HG03439 (cell line): ENCODE results near the gene CDC42BPG.

Experiments
- ATAC-seq: cut with Tn5 transposase; IDR thresholded peaks from one replicate; pipeline ENCODE4 v1.9.1; 2021; ENCODE audit warnings: mild to moderate bottlenecking, moderate library complexity; ENCODE audit not compliant: unreplicated experiment

CDC42BPG gene

DNA sequence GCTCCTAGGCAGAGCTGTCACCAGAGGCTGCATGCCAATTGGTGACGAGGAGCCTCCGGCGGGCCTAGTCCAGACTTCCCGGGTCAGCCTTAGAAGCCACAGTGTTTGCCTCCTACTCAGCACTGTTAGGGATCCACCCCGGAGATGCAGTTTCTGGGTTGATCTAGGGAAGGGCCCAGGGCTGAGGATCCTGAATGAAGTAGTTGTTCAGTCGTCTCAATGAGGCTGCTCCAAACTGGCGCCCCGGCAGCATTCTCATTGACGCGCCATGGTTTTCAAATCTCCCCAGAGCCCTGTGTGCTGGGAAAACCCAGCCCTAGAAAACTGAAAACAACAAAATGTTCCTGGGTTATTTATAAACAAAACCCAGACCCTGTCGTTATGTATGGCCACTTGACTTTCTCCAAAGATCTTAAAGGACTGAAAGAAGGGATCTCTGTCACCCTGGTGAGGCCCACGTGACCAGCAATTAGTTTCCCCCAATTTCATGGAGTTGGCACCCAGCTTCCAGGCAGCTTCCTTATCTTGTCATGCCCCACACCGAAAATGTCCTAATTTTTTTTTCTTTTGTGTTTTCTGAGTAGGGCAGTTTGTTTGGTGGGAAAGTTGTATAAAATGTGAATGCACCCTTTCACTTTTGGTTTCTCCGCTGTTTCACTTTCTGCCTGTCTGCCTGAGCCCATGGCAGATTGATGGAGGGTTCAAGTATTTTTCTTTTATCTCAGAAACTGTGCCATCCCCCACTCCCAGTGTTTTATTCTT, 36.0 kb upstream of the CDC42BPG start:
- no peak for ATAC-seq

DNA sequence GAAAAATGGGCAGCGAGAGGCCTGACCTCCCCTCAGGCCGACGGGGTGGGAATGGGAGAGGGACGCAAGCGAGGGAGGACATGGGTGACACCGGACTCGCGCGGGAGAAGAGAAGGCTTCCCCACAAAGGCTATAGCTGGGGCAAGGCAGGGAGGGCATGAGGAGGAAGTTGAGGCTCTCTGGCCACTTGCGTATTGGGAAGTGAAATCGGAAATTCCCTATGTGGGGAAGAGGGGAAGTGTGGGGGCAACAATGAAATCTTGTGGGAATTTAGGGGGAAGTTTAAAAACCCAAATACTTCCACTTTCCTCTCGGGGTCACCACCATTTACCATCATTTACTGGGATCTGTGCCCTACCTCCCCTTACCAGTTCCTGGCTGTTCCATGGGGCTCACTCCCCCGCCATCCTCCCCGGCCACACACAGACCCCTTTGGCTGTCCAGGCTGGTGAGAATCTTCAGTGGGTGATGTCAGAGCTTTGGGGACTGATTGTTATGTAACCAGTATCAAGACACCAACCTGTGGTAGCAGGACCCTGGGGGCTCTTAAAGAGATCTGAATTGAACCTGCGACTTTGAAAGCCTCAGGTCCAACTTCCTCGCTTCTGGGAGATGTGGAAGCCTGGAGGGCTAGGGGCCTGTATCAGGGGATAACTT, 34.9 kb upstream of the CDC42BPG start:
- ATAC-seq, result no peak

DNA sequence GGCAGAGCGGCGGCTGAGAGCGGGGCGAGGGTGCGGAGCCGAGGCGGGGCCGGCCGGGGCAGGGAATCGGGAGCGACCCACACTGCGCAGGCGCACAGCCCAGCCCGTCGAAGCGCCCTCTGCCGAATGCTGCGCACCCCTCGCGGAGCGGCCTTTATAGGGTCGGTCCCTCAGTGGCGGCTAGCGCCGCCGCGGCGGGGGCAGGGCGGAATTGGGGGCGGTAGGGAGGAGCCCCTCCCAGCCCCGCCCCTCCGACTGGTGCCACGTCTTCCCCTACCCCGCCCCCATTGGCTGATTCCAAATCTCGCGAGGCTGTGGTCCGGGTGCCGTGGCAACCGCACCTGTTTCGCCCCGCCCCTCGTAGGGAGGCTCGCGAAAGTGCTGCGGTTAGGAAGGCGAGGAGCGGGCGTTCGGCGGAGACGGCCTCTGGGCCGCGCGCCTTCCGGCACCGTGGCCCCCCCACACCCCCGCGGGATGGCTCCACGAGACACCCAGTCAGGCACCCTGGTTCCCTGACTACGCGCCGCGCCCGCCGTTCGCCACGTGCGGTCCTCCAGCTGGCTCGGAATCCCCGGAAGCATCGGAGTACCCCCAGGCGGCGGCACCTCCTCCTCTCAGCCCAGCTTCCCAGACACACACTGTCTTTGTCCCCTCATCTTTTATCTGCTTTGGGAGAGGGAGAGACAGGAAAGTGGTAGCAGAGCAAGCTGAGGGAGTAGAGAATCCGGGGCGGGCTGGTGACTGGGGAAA, 34.2 kb upstream of the CDC42BPG start, which contains the start of gene EHD1:
Gene EHD1, minus strand, starts transcription at position 128 of the 750 bp plus-strand sequence. CDS start 157 bp downstream, outside the sequence.
- ATAC-seq, result peak; percentile 75

DNA sequence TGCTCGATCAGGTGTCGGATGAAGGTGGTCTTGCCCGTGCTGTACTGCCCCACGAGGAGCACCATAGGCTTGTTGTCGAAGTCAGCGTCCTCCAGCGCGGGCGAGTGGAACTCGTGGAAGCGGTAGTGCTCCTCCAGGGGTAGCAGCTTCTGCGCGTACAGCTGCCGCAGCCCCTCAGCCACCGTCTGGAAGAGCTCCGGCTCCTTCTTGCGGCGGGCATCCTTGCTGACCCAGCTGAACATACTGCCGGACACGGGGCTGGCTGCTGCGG, 33.7 kb upstream of the CDC42BPG start:
- no peak for ATAC-seq

DNA sequence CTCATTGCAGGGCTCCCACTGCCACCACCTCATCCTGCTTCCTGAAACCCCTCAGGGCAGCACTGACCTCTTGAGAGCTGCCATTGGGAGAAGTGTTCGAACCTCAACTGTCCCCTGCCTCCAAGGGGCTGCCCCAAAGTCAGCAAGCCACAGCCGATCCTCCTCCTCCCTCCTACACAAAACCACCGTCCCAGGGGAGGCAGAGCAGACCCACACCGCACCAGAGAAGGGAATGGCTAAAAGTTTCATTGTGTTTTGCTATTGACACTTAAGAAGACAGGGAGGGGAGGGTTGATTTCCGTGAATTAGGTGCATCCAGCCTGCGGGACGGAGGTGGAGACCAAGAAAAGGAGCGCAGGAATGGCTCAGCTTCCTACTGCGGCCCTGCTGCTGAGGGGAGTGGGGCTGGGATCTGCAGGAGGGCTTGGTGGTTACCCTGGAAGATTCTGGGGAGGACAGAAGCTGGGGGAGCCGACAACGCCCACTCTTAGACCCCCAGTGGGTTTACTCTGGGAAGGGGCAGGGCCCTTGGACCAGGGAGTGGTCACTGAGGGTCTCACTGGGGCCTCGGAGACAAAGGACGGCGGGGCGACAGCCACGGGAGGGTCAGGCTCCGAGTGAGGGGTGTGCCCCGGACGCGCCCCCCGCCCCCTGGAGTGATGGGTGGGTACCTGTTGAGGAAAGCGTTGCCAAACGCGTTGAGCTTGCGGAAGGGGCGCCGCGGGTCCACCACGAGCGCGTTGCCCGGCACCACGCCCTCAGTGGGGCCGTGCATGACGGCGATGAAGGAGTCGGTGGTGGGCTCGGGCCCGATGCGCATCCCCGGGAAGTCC, 33.2 kb upstream of the CDC42BPG start:
- no peak for ATAC-seq

DNA sequence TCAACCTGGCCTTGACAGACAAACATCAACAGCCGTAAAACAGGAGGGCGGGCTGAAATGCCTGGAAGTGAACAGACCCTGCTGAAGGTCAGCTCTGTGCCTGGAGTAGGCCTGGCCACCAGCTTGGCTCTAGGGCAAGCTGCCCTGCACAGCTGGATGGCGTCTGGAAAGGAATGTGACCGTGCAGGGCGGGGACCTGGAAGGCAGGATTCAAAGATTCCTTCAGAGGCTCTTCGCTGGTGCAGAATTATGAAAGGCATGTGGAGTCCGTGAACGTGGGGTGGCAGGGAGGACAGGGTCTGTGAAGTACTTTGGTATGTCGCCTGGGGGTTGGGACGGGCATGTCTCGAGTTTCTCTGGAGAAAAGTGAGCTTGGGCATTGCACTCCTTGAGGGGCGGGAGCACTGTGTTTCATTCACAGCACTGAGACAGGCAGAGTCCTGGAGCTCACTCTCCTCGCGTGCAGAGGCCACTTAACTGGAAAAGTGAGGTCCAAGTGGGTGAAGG, 32.4 kb upstream of the CDC42BPG start:
- ATAC-seq, result no peak

DNA sequence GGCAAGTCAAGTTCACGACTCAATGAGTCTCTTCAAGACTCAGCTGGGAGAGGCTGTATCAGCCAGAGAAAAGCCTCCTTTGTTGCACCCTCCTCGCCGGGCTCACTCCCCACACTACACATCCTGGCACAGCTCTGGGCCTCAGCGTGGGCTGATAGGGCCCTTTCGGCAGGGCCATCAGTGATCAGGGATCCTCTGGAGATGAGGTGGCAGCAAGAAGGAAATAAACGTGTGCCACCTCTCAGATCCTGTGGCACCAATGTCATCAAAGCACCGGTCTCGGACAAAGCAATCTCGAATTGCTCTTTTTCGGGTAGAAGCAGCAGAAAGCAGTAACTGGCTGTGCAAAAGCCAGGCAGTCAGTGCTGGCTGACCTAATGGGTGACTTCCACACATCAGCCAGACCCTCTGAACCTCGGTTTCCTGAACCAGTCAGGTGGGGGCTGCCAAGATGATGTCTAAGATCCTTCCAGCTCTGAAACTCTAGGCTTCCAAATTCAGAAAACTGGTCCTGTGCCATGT, 31.8 kb upstream of the CDC42BPG start:
- no peak for ATAC-seq

DNA sequence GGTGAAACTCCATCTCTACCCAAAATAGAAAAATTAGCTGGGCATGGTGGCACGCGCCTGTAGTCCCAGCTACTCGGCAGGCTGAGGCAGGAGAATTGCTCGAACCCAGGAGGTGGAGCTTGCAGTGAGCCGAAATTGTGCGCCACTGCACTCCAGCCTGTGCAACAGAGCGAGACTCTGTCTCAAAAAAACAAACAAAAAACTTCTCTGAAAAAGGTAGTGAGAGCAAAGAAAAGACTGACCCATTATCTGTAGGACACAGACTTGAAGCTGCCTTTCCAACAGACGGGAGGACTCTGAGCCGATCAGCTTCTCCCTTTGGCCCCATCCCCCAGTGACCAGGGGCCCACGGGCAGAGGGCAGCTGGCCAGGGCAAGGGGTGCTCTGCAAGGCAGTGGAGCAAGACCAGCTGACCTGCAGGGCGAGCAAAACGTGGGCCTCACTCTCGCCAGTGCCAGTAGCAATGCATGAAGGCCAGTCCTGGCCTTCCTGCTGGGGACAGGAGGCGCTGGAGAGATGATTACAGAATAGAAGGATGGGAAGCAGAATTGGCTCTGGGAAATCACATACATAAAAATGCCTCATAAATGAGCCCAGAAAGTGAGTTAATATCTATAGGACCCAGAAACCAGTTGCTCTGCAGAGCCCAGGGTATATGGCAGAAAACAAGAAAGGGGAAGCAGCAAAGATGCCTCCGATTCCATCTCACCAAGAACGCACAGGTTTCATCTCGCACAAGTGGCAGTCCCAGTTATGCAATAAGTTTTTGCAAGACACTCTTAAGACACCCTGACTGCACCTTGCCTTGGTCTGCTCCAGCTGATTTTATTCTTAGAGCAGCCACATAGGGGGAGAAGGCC, 31.1 kb upstream of the CDC42BPG start:
- ATAC-seq, result no peak

DNA sequence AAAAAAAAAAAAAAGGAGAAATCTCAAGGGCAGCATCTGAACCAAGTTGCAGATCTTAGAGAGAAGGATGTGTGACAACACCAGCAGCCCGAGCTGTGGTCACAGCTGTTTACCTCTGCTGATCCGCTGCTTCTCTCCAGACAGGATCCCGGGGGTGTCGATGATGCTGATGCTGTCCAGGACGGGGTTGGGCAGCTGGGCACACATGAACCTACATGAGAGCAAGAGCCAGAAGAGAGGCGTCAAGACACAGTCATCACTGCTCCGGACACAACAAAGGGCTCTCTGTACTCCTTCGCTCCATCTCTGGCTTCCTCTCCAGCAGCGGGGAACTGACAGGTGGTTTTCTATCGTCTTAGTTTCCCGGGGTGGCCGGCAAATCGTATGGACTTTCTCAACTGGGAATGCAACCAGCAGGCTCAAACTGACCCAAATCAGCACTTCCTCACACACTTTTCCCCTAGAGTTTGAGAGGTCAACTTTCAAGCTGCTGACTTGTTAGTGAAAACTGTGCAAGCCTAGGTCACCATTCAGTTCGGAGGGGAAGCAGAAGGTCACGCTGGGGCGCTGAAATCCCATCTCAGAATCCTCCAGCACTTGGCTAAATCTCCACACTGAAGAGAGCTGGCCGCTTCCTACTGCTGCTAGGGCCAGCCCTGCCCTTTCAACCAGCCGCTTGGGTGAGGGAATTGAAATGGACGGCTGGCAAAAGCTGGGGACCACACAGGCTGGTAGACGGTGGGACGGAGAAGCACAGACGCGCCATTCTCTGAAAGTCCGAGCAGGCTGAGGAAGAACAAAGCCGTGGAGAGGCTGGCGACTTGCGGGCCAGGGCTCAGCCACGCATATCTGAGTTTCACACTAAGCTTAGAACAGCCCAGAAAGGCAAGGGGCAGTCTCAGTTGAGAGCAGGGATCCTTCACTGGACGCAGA, 30.1 kb upstream of the CDC42BPG start:
- no peak for ATAC-seq

DNA sequence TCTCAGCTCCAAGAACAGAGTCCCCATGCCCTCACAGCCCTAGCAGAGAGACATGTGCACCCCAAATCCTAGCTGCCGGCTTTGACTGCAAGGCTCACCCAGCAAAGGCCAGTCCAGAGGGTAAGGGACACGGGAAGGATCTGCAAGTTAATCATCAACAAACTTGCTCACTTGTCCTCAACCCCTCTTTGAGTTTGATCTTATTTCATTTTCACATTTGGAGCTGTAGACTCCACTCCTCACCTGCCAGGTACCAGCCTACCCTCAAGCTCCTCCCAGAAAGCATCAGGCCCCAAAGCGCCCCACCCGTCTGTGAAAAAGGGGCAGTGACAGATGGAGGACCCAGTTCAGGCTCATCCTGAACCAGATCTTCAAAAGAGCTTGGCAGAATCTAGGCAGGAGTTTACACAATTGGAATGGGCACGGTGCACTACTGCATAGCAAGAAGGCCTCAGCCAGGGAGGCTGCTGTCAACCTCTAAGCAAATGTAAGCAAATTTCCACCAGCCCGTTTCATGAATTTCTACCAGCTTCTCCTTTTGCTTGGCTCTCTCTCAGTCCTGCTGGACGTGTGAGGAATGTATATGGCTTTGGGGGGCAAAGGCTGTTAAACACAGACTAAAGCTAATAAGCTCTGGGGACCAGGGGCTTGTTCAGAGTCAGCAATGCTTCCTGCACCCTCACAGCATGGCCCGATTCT, 28.5 kb upstream of the CDC42BPG start:
- ATAC-seq, result no peak

DNA sequence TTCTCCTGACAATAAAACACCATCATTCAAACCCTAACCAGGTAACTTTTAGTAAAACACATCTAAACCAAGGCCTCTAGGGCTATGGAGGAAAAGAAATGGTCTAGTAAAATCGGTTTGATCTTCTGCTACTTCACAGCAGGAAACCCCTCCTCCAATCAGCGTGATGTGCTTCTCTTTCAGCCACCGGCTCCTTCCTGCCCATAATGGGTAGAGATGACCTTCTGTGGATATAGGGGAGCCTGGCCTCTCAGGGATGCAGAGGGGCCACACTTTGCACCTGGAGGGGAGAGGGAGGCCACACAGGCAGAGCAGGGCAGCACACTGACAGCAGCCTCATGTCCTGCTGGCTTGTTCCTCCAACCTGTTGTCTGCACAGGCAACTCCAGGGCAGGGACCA, 27.0 kb upstream of the CDC42BPG start:
- ATAC-seq, result no peak

DNA sequence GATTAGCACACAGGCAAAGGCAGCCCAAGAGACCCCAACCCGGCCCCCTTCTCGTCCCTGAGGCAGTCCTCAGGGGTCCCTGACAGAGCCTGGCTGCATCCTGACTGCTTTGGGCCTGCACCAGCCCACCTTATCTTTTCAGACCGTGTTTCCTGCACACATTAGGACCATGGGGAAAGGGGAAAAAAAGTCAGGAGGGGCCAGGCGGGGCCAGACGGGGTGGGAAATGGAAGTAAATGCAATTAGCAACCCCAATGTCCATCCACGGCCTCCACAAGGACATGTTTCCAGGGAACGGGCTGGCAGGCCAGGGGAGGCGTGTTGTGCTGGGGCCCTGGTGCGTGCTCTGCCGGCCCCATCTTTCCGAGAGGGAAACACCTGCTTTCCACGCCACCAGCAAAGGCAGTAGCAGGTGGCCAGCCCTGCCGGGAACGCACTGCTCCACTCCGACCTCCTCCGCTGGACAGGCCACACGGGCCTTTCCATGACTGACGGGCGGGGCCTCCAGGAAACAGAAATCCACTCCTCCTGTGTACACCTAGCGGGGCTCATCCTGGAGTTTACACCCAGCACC, 26.5 kb upstream of the CDC42BPG start:
- ATAC-seq, result no peak

DNA sequence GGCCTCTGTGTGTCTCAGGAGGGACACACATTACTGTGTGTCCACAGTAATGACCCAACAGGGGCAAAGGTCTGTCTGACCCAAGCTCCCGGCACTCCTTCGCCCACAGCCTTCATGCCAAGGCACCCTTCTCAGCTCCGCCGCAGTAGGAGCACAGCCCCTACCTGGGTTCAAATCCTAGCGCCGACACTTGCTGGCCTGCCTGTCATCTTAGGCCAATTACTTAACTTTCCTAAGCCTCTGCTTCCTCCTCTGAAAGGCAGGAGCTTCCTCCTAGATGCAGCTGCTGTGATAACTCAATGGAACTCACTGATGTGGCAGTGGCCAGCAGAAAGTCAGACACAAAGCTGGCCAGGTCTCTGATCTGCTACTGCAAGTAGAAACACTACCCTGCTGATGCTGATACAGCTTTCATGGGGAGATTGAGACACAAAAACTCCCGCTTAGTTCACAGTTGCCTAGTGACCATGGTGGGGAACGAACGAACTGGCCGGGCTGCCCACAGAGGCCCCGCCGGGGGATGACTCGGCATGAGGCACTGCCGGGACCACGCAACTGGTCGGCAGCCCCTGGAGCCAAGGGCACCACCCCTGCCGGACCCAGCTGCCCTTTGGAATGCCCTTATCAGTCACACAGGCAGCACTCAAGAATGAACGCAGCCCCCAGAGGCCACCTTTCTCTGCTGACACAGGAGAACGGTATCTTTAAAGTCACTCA, 25.9 kb upstream of the CDC42BPG start:
- ATAC-seq, result no peak

DNA sequence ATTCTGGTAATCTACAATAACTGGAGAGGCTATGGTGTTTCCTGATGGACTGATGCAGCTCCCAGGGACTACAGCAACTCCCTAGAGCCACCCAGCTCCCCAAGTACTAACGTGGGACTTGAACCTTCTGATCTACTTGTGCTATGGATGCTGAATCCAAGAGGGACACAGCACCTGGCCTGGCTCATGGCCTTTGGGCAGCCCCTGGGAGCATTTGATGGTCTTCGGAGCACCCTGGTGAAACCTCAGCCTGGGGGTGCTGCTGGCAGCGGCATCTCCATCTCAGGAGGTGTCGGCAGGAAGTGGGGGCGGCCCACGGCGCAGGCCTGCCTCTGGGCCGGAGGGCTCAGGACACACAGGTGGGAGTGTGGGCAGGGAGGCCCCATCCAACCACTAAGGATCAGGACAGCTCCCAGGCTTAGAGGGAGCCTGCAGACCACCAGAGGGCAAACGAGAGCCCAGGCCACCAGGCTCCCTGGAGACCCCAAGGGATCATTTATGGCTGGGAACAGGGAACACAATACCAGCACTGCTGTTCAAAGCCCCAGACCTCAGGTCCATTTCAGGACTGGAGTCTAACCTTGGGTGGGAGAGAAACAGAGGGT, 25.2 kb upstream of the CDC42BPG start:
- no peak for ATAC-seq

DNA sequence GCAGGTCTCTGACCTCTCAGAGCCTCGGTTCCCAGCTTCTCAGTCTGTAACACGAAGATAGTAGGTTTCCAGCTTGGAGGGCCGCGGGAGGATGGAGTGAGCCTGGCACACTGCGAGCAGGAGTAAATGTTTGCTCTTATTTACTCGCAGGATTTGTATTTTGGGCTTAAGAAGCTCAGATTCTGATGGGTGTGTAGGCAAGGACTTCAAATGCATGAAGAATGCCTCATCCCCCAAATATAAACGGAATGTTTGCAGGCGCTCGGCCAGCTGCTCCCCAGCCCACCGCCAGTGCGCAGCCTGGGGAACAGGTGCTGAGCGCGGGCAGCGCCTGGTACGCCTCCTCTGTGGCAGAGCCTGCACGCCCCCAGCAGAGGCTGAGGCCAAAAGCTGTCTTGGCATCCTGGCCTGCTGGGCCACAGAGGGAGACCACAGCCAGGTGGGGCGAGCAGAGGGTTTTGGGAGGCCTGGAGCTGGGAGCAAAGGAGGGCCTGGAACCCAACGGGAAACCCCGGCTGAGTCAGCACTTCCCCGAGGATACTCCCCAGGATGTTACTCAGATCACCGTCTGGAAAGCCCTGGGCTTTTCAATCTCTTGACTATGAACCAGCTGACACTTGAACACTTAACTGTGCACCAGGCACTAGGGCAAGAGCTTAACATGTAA, 24.6 kb upstream of the CDC42BPG start:
- ATAC-seq, result no peak
